GM21529 (cell line): ENCODE data around the gene SMARCC2.
"Not testable (repeated sequence)": the region's sequence is repeated elsewhere in the genome, so short reads cannot be mapped to it uniquely, and the experiment has no call there.

ENCODE experiments used
- ATAC-seq: cut with Tn5 transposase; IDR thresholded peaks from one replicate; pipeline ENCODE4 v1.9.1; 2021; ENCODE audit not compliant: unreplicated experiment

SMARCC2 gene

DNA sequence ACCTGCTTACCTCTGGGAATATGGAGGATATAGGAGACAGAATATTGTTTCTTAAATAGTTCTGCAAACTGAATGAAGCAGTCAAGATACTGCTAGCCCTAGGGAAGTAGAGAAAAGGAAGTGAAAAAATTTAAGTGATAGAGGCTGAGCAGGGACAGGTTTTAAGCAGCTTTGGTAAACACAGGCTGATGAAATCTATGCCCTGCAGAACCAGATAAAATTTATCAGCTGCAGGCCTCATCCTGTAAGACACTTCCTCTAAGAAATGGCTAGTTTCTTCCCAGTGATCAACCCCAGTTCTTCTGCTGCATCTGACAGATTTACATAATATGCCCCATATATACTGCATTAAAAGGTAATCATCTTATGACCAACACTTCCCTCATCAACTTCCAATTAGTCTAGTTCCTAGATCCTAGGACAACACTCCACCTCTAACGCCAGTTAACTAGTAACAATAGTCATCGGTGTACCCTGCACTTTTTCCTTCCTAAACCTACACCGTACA is 62.5 kb downstream of the SMARCC2 start:
- ATAC-seq = no peak

- no peak for ATAC-seq
Observed at GRCh38 chr12:56124133-56124532, 65.2 kb downstream of the SMARCC2 start.

DNA sequence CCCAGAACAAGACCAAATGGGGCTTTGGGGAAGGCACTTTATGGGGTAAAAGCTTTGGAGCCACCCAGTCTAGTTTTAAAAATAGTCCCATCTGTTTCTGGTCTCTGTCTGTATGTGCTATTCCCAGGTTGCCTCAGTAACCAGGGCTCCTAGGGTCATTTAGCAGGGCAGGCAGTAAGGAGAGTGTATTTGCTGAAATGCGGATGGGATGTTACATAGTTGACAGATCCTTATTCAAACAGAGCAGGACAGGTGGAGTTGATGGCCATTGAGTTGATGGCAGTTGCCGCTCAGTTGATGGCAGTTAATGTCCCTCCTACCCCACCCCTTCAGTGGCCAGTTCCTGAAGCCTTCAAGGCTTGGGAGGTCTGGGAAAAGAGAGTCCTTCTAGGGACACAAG is 66.6 kb downstream of the SMARCC2 start:
- no peak for ATAC-seq

- no peak for ATAC-seq
Observed at GRCh38 chr12:56121204-56121870, 67.9 kb downstream of the SMARCC2 start.

DNA sequence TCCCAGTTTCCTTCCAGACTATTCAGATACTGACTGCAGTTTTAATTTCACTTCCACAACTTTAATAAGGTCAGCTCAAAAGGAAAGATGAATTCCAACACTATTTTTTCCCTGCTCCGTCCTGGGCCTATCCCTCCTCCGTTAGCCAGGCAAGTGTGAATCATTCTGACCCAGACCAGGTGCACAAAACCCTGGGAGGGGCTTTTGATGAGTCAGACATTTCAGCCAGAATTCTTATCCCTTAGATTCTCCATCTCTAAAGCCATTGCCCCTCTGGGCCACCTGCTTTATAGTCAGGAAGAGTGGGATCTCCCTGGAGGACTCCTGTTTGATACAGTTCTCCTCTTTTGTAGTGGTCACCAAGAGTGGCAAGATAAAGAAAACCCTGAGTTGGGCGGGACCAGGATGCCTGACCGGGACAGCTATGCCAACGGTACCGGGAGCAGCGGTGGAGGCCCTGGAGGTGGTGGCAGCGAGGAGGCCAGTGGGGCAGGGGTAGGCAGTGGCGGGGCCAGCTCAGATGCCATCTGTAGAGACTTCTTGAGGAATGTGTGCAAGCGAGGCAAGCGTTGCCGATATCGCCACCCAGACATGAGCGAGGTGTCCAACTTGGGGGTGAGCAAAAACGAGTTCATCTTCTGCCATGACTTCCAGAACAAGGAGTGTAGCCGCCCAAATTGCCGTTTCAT is 69.0 kb downstream of the SMARCC2 start:
- ATAC-seq = no peak

GRCh38 chr12:56119361-56119796 is 69.9 kb downstream of the SMARCC2 start:
- ATAC-seq = no peak

DNA sequence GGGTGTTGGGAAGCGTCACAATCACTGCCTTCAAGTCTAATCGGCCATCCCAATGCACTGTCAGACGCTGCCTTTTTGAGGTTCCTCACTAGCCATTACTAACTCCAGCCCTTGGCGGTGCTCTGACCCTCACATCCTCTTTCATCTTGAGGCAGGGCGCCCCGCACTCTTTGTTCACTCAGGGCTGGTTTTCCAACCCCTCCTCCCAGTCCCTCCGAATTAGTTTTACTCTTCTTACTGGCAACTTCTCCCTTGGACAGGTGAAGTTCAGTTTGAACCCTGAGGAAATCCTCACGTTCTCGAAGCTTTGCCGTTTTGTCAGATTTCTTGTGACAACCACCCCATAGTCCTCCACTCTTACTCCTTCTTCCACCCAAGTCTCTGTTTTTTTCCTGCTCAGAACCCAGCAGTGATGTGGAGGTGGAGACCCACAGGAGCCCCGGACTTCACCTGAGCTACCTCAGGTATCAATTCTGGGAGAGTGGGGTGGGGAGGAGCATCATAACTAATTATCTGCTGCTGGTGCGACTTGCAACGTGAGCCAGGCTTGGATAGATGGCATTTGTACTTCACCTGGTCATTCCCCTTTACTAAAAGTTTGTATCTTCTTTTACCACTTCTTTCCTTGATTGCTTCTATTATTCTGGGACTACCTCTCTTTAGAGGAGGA is 70.5 kb downstream of the SMARCC2 start:
- peak; percentile 6 for ATAC-seq

DNA sequence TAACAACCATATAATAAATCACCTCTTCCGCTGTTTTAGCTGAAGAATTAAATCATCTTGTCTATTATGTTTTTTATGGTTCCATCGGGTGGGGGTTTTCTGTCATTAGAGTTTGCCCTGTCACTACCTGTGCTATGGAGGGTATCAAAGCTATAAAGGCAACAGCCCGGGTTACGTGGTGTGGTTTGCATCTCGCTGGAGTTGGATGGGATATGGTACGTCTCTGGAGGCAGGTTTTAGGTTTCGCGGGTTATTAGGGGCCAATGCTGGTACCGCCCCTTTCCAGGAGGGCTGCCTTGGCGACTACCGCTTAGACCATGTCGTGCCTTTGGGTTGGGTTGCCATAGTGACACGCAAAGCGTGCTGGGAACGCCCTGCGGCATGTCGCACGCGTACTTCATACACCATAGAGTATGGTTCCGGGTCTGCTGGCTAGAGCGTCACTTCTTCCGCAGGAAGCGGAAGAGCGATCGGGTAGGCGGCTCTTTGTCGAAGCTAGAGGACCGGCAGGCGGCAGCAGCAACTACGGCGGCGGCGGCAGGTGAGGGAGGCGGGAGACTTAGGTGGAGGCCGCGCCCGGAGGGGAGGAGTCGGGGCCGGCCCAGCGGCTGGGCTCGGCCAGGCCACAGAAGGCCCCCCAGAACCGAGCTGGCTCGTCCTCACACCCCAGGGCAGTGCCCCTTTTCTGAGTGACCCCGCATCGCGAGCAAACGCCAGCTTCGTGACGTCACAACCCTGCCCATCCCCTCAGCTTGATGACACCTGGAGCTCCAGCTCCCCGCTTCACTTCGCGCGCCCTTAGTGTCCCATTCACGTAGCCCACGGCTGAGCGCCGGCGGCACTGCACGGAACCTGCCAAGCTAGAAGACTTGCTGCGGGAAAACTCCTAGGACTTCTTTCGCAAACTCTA is 71.2 kb downstream of the SMARCC2 start, which contains the start of gene ZC3H10:
TSS of gene ZC3H10 (plus strand) at position 489 of the 910 bp plus-strand sequence. CDS start 2,297 bp downstream, outside the sequence.
- ATAC-seq = peak; percentile 80

GRCh38 chr12:56117082-56117706 is 72.1 kb downstream of the SMARCC2 start:
- not testable (repeated sequence) for ATAC-seq

DNA sequence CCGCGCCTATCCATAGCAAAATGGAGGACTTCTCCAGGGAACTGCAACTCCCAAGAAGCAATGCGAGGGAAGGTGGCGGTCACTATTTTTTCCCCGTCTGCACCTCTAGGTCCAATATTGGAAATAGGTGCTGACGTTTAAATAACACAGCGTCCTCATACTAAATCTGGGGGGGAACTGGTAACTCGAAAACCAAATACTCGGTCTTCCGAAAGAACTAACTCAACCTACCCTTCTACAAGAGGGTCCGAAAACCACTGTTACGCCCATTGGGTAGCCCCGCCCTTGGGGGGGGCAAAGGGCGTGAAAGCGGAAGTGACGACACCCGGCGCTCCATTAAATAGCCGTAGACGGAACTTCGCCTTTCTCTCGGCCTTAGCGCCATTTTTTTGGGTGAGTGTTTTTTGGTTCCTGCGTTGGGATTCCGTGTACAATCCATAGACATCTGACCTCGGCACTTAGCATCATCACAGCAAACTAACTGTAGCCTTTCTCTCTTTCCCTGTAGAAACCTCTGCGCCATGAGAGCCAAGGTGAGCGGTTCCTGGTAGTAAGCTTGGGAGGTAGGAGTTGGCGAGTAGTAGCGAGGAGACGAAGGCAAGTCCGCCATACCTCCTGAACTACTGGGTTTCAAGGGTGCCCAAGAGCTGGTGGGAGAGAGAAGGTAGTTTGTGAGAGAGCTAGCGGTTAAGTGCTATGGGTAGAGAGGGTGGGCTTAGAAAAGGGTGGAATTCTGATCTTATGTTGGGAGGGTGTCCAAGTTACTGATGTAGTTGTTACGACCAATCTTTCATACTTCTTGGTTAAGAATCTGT is 72.8 kb downstream of the SMARCC2 start, which contains the start of gene RPL41:
TSS of gene RPL41 (plus strand) at position 367 of the 815 bp plus-strand sequence.
- peak; percentile 44 for ATAC-seq

DNA sequence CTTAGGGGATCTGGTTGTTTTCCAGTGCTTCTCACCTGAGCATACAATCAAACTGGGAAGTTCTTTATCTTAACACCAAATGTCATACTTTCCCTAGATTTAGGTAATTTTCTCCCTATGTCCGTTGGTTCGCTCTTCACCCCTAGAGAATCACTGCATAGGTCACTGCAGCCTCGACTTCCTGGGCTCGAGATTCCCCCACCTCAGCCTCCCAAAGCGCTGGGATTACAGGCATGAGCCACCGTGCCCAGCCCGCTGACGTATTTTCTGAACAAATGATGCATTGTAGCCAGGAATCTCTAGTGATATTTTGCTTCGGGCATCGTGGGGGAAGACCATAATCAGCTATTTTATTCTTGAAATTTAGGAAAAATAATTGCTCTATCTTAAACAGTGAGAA is 74.0 kb downstream of the SMARCC2 start:
- ATAC-seq = no peak

- no peak for ATAC-seq
Observed at GRCh38 chr12:56114084-56114483, 75.2 kb downstream of the SMARCC2 start.
